ENCODE results near the gene ZNF433. TPM values are rescaled to one million over a fixed set of nuclear protein-coding genes. Genes with fewer than 3 reads are reported as not detected.
"Not testable (repeated sequence)": the region's sequence is repeated elsewhere in the genome, so short reads cannot be mapped to it uniquely, and the experiment has no call there.

ZNF433 gene
- 5.5 and 8.8 TPM in 2 replicates for total RNA-seq

DNA sequence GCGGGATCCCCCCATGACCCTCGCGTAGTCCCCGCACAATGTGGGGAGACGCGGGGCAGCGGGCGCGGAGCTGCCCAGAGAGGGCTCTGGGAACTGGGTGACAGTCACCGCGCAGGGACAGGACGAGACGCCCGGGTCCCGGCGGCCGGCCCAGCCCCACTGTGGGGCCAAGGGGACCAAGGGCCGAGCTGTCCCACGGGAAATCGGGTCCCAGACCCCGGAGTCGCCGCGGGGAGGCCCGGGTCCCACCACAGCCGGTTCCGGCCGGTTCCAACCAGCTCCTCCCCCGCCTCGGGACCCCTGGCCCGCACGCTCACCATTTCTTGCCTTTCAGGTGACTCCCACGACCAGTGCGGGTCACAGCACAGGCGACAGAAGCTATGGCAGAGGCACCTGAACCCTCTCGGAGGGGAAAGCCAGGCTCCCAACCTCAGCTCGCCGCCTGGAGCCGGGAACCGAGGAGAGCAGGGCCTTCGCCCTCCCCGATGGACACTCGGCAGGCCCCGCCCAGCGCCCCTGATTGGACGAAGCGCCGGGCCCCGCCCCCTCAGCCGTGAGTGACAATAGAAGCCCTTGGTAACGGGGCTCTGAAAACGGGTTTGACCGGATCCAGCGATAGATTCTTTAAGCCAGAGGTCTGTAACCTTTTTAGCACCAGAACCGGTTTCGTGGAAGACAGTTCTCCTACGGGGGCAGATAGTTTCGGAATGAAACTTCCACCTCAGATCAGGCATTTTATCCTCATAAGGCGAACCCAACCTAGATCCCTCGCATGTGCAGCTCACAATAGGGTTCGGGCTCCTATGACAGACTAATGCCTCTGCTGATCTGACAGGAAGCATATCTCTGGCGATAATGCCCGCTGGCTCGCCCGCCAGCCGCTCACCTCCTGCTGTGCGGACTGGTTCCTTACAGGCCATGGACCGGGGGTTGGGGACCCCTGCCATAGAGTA is at the start of gene ZNF433:
ZNF433 (minus strand) TSS at position 460 of the 953 bp plus-strand sequence; CDS start at position 320, 140 bp downstream.
- Histone ChIP-seq H3K27me3 (ENCODE audit: control insufficient read depth, insufficient read depth, low read length) (no peaks in the 10 kb centered on the region), H3K4me3 (ENCODE audit: low read depth, low read length) (peak within 1 kb of the TSS; percentile 97), H3K36me3 (ENCODE audit: control insufficient read depth, insufficient read depth, low read length) (peaks cover 1% of the 10 kb centered on the region)
- FAIRE-seq (no peak), DNase-seq (ENCODE audit: low read depth) (peak; percentile 83)
- TF ChIP-seq, protein P1, sequence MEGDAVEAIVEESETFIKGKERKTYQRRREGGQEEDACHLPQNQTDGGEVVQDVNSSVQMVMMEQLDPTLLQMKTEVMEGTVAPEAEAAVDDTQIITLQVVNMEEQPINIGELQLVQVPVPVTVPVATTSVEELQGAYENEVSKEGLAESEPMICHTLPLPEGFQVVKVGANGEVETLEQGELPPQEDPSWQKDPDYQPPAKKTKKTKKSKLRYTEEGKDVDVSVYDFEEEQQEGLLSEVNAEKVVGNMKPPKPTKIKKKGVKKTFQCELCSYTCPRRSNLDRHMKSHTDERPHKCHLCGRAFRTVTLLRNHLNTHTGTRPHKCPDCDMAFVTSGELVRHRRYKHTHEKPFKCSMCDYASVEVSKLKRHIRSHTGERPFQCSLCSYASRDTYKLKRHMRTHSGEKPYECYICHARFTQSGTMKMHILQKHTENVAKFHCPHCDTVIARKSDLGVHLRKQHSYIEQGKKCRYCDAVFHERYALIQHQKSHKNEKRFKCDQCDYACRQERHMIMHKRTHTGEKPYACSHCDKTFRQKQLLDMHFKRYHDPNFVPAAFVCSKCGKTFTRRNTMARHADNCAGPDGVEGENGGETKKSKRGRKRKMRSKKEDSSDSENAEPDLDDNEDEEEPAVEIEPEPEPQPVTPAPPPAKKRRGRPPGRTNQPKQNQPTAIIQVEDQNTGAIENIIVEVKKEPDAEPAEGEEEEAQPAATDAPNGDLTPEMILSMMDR (IDR thresholded peaks at IDR 0.05; ENCODE audit: insufficient read depth, low read length, severe bottlenecking) = no peak

DNA sequence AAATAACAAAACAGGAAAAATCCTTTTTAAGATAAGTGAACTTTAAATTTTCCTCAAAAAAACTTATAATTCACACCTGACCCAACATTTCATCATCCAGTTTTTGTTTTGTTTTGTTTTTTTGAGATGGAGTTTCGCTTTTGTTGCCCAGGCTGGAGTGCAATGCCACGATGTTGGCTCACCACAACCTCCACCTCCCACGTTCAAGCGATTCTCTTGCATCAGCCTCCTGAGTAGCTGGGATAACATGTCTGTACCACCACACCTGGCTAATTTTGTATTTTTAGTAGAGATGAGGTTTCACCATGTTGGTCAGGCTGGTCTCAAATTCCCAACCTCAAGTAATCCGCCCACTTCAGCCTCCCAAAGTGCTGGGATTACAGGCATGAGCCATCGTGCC is 47.9 kb upstream of the ZNF433 start:
- H3K4me3 ChIP-seq (ENCODE audit: low read depth, low read length); DNase-seq (ENCODE audit: low read depth); FAIRE-seq; H3K27me3 ChIP-seq (ENCODE audit: control insufficient read depth, insufficient read depth, low read length); H3K36me3 ChIP-seq (ENCODE audit: control insufficient read depth, insufficient read depth, low read length): not testable (repeated sequence)

DNA sequence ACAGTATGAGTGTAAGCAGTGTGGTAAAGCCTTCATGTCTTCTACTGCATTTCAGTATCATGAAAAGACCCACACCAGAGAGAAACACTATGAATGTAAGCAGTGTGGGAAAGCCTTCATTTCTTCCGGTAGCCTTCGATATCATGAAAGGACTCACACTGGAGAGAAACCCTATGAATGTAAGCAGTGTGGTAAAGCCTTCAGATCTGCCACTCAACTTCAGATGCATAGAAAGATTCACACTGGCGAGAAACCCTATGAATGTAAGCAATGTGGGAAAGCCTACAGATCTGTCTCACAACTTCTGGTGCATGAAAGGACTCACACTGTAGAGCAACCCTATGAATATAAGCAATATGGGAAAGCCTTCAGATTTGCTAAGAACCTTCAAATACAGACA is 41.9 kb upstream of the ZNF433 start:
- no peak overlapping the region for H3K4me3 ChIP-seq (ENCODE audit: low read depth, low read length)
- no peak for FAIRE-seq
- no peak for DNase-seq (ENCODE audit: low read depth)
- TF ChIP-seq, protein P1 (IDR thresholded peaks at IDR 0.05; ENCODE audit: insufficient read depth, low read length, severe bottlenecking) = no peak
- peaks cover 4% of the 10 kb centered on the region for H3K36me3 ChIP-seq (ENCODE audit: control insufficient read depth, insufficient read depth, low read length)
- H3K27me3 ChIP-seq (ENCODE audit: control insufficient read depth, insufficient read depth, low read length) = no peaks in the 10 kb centered on the region

DNA sequence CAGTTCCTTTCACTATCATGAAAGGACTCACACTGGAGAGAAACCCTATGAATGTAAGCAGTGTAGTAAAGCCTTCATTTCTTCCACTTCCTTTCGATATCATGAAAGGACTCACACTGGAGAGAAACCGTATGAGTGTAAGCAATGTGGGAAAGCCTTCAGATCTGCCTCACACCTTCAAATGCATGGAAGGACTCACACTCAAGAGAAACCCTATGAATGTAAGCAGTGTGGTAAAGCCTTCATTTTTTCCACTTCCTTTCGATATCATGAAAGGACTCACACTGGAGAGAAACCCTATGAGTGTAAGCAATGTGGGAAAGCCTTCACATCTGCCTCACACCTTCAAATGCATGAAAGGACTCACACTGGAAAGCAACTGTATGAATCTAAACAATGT is 40.9 kb upstream of the ZNF433 start:
- H3K36me3 ChIP-seq (ENCODE audit: control insufficient read depth, insufficient read depth, low read length); DNase-seq (ENCODE audit: low read depth); H3K27me3 ChIP-seq (ENCODE audit: control insufficient read depth, insufficient read depth, low read length); H3K4me3 ChIP-seq (ENCODE audit: low read depth, low read length); FAIRE-seq: not testable (repeated sequence)

DNA sequence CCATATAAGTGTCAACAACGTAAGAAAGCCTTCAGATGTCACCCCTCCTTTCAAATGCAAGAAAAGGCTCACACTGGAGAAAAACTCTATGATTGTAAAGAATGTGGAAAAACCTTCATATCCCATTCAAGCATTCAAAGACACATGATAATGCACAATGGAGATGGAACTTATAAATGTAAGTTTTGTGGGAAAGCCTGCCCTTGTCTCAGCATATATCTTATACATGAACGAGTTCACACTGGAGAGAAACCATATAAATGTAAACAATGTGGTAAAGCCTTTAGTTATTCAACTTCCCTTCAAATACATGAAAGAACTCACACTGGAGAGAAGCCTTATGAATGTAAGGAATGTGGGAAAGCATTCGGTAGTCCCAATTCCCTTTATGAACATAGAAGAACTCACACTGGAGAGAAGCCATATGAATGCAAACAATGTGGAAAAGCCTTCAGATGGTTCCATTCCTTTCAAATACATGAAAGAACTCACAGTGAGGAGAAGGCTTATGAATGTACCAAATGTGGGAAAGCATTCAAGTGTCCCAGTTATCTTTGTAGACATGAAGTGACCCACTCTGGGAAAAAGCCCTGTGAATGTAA is 40.2 kb upstream of the ZNF433 start:
- FAIRE-seq (no peak), DNase-seq (ENCODE audit: low read depth) (no peak)
- Histone ChIP-seq H3K27me3 (ENCODE audit: control insufficient read depth, insufficient read depth, low read length) (no peaks in the 10 kb centered on the region), H3K36me3 (ENCODE audit: control insufficient read depth, insufficient read depth, low read length) (peaks cover 4% of the 10 kb centered on the region), H3K4me3 (ENCODE audit: low read depth, low read length) (no peak overlapping the region)
- TF ChIP-seq, protein P1 (IDR thresholded peaks at IDR 0.05; ENCODE audit: insufficient read depth, low read length, severe bottlenecking) = no peak

DNA sequence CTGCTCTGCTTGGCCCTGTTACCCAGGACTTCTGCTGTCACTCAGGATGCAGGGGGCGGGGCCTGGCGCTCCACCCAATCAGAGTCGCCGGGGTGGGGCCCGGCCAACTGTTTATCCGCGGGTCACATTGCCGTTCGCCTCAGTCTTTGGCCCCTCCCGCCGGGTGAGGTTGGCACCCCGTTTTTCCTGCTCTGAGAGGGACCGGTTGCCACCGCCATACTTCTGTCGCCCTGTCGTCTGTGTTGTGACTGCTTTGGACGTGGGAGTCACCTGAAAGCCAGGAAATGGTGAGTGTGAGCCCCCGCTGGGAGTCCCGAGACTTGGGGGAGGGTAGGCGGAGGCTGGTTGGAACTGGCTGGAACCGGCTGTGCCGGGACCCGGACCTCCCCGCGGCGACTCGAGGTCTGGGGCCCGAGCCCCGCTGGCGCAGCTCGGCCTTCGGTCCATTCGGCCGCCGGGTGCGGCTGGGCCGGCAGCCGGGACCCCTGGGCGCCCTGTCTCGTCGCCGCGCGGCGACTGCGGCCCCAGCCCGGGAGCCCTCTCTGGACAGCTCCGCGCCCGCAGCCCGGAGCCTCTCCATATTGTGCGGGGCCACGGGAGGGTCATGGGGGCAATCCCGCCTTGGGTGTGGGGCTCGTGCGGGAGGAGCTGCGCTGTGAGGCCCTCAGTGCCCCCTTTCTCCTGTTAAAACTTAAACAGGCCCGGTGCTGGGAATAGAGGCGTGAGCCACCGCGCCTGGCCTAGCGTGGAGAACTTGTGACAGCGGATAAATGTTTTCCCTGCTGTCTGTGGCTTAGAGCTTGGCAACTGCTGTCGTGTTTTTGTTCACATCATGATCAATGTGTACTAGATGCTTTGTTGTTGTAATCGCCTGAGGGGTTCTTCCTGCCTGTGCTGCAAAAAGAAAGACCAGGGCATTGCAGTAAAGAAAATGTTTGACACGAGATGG is 29.4 kb upstream of the ZNF433 start, which contains the start of gene ZNF844:
ZNF844 (plus strand) TSS at position 142 of the 949 bp plus-strand sequence; CDS start at position 285, 143 bp downstream.
- DNase-seq (ENCODE audit: low read depth) (peak; percentile 56), FAIRE-seq (no peak)
- TF ChIP-seq, protein P1 (IDR thresholded peaks at IDR 0.05; ENCODE audit: insufficient read depth, low read length, severe bottlenecking) = no peak

More for the DNA sequence above, 29.4 kb upstream of the ZNF433 start, which contains the start of gene ZNF844:
- Histone ChIP-seq H3K27me3 (ENCODE audit: control insufficient read depth, insufficient read depth, low read length) (no peaks in the 10 kb centered on the region), H3K36me3 (ENCODE audit: control insufficient read depth, insufficient read depth, low read length) (peaks cover 1% of the 10 kb centered on the region), H3K4me3 (ENCODE audit: low read depth, low read length) (peak within 1 kb of the TSS; percentile 56)

Data from bronchial epithelial cell (primary cell).